Activated CD4-positive, alpha-beta T cell treated with anti-CD3 and anti-CD28 coated beads, Interleukin-2, amount 50 U/mL, for 1 hour (primary cell): ENCODE data around the gene RFK.

Source experiments
- DNase-seq: peaks from one replicate; pipeline ENCODE4 v3.0.0-alpha.2; 2020

The RFK gene

GRCh38 chr9:76405868-76406267 is 11.6 kb upstream of the RFK start:
- DNase-seq = no peak

GRCh38 chr9:76405340-76405739 is 11.1 kb upstream of the RFK start:
- DNase-seq = no peak

GRCh38 chr9:76404401-76404800 is 10.2 kb upstream of the RFK start:
- DNase-seq = no peak

GRCh38 chr9:76403352-76403751 is 9.1 kb upstream of the RFK start:
- no peak for DNase-seq

GRCh38 chr9:76401580-76402354 is 7.5 kb upstream of the RFK start:
- DNase-seq = no peak

- DNase-seq = no peak
These were observed 7.0 kb upstream of the RFK start for GRCh38 chr9:76401176-76401575.

- no peak for DNase-seq
These were observed 6.4 kb upstream of the RFK start for GRCh38 chr9:76400534-76401096.

GRCh38 chr9:76399856-76400255 is 5.6 kb upstream of the RFK start:
- DNase-seq = no peak

GRCh38 chr9:76396597-76396996 is 2.4 kb upstream of the RFK start:
- DNase-seq = no peak

GRCh38 chr9:76396144-76396543 is 1.9 kb upstream of the RFK start:
- no peak for DNase-seq

- no peak for DNase-seq
These were observed 1.2 kb upstream of the RFK start for GRCh38 chr9:76395381-76395780.

GRCh38 chr9:76394960-76395252 is 680 bp upstream of the RFK start:
- peak; percentile 45 for DNase-seq

GRCh38 chr9:76390656-76391055 is 3.6 kb downstream of the RFK start:
- no peak for DNase-seq

- DNase-seq = no peak
These were observed 14.7 kb downstream of the RFK start for GRCh38 chr9:76379494-76379893.

GRCh38 chr9:76378367-76379073 is 15.7 kb downstream of the RFK start:
- no peak for DNase-seq

- DNase-seq = no peak
These were observed 16.4 kb downstream of the RFK start for GRCh38 chr9:76377791-76378190.

- no peak for DNase-seq
These were observed 19.3 kb downstream of the RFK start for GRCh38 chr9:76374783-76375559.

GRCh38 chr9:76373784-76374474 is 20.3 kb downstream of the RFK start:
- DNase-seq = no peak

- DNase-seq = no peak
These were observed 20.9 kb downstream of the RFK start for GRCh38 chr9:76373173-76373783.

GRCh38 chr9:76372336-76372735 is 21.9 kb downstream of the RFK start:
- no peak for DNase-seq

GRCh38 chr9:76371901-76372300 is 22.3 kb downstream of the RFK start:
- DNase-seq = no peak

- DNase-seq = no peak
These were observed 23.7 kb downstream of the RFK start for GRCh38 chr9:76370396-76371023.
